HUES48 (cell line): ENCODE results near the gene POLE3.

ENCODE experiments used
- H3K27ac ChIP-seq: one replicate; pipeline ENCODE4 v1.7.0; 2013; ENCODE audit warnings: low read depth, low read length, inconsistent platforms
- H3K27me3 ChIP-seq: 2 replicates; pipeline ENCODE4 v1.6.1; 2013; ENCODE audit warnings: mild to moderate bottlenecking, low read length; ENCODE audit not compliant: control insufficient read depth, insufficient read depth
- H3K36me3 ChIP-seq: 2 replicates; pipeline ENCODE4 v1.6.1; 2013; ENCODE audit warnings: low read length; ENCODE audit not compliant: control insufficient read depth, insufficient read depth
- H3K4me1 ChIP-seq: 2 replicates; pipeline ENCODE4 v1.6.1; 2013; ENCODE audit warnings: mild to moderate bottlenecking, low read length; ENCODE audit not compliant: control insufficient read depth, insufficient read depth
- H3K4me3 ChIP-seq: 2 replicates; pipeline ENCODE4 v1.5.1; 2013; ENCODE audit warnings: mild to moderate bottlenecking, low read depth, low read length
- H3K9ac ChIP-seq: 2 replicates; pipeline ENCODE4 v1.6.1; 2013; ENCODE audit warnings: mild to moderate bottlenecking, low read depth, low read length, moderate library complexity
- H3K9me3 ChIP-seq: 2 replicates; pipeline ENCODE4 v1.6.1; 2013; ENCODE audit warnings: low read length; ENCODE audit not compliant: control insufficient read depth, insufficient read depth

Gene POLE3

GRCh38 chr9:113403646-113404045, 6.8 kb downstream of the POLE3 start:
- Histone ChIP-seq H3K27ac (no peak overlapping the region), H3K9ac (no peak overlapping the region), H3K4me3 (no peak overlapping the region), H3K9me3 (no peaks in the 10 kb centered on the region), H3K27me3 (no peaks in the 10 kb centered on the region), H3K36me3 (peaks cover 17% of the 10 kb centered on the region), H3K4me1 (peaks cover 4% of the 10 kb centered on the region; the same call in 1 of the 2 replicates)

DNA sequence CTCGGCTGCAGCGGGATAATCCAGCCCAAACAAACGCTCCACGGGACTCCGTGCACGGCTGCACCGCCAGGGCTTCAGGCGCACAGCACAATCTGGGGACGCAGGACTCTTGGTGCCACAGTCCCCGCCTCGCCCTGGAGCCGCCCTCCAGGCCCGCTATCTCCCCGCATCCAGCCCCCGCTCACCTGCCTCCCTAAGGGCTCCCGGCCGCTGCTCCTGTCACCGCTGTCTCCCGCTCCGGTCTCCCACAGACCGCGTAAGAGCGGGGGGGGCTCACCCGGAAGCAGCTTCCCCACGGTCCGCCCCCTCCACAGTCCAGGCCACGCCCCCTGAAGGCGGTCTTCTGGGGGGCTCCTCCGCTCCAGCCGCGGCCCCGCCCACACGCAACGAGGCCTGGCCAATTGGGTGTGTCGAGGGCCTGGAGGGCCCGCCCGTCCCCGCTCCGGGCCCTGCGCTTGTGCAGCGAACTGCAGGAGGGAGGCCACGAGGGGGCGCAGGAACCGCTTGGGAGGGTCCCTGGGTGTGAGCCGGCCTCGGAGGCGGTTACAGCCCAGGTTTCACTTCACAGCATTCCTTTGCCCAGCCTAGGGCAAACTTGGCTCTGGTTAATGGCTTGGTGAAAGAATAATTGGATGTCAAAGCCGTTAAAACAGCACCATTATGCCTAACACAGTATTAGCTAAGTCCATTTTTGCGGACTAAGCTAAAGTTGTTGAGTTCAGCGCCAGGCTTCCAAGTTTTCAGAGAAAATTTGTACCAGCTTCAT, 9.3 kb downstream of the POLE3 start, which contains the start of gene ALAD:
Gene ALAD (minus strand): TSS at position 258 of the 766 bp plus-strand sequence. CDS start 7,725 bp downstream, outside the sequence.
- Histone ChIP-seq H3K4me3 (peak within 1 kb of the TSS; percentile 97), H3K27ac (peak within 1 kb of the TSS; percentile 46), H3K36me3 (no peaks in the 10 kb centered on the region), H3K27me3 (no peaks in the 10 kb centered on the region), H3K4me1 (peaks cover 4% of the 10 kb centered on the region; the same call in 1 of the 2 replicates), H3K9me3 (no peaks in the 10 kb centered on the region), H3K9ac (no peak within 1 kb of the TSS; the same call in 1 of the 2 replicates)

DNA sequence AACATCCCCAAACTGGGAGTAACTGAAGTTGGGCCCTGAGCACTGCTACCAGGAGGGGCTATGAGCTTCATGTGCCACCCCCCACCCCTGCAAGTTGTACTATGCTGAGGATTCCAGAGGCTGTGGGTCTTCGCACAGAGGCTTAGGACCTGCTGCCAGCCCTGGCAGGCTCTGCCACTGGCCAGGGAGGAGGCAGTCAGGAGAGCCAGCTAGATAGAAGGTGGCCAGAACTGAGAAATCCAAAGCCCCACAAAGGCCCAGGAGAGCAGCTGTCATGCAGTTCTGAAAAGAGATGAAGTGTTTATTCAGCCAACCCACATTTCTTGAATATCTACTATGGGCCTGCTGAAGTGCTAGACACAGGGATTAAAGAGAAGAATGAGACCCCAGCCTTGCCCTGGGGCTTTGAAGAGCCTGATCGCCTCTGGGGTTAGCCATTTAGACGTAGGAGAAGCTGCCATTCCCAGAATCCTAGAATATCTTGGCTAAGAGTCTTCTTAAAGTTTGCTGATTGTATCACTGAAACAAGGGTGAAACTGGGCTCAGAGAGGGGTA, 10.8 kb downstream of the POLE3 start:
- Histone ChIP-seq H3K9me3 (no peaks in the 10 kb centered on the region), H3K36me3 (no peaks in the 10 kb centered on the region), H3K4me1 (peaks cover 4% of the 10 kb centered on the region; the same call in 1 of the 2 replicates), H3K27ac (no peak overlapping the region), H3K9ac (no peak overlapping the region), H3K27me3 (no peaks in the 10 kb centered on the region), H3K4me3 (no peak overlapping the region)

DNA sequence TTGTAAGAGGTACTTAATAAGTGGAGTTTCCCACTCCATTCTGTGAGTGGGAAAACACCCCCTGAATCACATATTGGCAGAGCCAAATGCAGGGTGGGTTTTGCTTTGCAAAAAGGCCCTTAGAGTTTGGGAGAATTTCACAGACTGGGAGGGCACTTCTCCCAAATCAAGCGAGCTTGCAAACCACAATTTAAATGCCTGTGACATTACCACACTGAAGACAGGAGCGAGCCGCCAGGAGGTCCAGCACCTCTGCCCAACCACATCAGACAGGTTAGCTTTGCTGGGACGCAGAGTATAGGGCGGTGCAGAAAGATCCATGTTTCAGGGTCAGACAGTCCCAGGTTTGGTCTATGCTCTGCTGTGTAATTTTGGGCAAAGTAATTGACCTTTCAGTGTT, 11.7 kb downstream of the POLE3 start:
- no peak overlapping the region for H3K9ac ChIP-seq
- H3K27ac ChIP-seq, result peak overlapping the region; percentile 57
- no peaks in the 10 kb centered on the region for H3K9me3 ChIP-seq
- peaks cover 4% of the 10 kb centered on the region; the same call in 1 of the 2 replicates for H3K4me1 ChIP-seq
- H3K4me3 ChIP-seq, result no peak overlapping the region
- H3K36me3 ChIP-seq, result no peaks in the 10 kb centered on the region
- no peaks in the 10 kb centered on the region for H3K27me3 ChIP-seq

- H3K4me1 ChIP-seq, result peaks cover 4% of the 10 kb centered on the region; the same call in 1 of the 2 replicates
- no peaks in the 10 kb centered on the region for H3K36me3 ChIP-seq
- H3K27me3 ChIP-seq, result no peaks in the 10 kb centered on the region
- no peak overlapping the region for H3K27ac ChIP-seq
- no peak overlapping the region for H3K4me3 ChIP-seq
- H3K9me3 ChIP-seq, result no peaks in the 10 kb centered on the region
- H3K9ac ChIP-seq, result no peak overlapping the region
Measured at GRCh38 chr9:113397203-113397631, 13.3 kb downstream of the POLE3 start.

DNA sequence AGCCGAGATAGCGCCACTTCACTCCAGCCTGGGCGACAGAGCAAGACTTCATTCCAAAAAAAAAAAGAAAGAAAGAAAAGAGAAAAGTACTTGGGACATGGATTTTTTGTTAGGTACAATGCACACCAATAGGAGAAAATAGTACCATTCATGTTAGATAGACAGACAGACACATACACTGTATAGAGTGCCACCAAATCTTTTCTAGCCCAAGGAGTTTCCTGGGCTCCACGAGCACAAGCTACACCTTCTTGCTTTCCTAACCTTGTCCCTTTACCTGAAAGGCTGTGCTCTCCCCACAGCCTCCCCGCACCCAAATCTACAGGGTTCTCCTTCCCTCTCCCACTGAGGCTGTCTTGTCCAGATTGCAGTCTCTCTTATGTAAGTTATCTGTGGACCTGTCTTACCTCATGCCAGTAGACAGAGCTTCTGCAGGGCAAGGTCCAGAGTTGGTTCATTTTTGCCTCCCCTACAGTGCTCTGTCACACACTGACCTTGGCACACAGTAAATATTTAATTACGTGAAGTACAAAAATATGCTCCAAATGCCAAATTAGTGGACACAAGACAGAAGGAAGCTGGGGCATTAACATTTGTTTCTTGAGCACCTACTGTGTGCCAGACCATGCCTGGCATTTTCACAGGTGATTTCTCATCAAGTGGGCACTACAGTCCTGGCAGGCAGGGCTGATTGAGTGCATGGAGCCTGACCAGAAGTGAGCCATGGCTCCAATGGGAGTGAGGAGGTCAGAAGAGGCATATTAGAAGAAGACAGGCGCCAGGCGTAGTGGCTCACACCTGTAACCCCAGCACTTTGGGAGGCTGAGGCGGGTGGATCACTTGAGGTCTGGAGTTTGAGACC, 15.2 kb downstream of the POLE3 start:
- Histone ChIP-seq H3K9ac (no peak overlapping the region), H3K9me3 (no peaks in the 10 kb centered on the region), H3K27me3 (no peaks in the 10 kb centered on the region), H3K36me3 (peaks cover 18% of the 10 kb centered on the region; the same call in 1 of the 2 replicates), H3K27ac (no peak overlapping the region), H3K4me1 (no peaks in the 10 kb centered on the region), H3K4me3 (no peak overlapping the region)

DNA sequence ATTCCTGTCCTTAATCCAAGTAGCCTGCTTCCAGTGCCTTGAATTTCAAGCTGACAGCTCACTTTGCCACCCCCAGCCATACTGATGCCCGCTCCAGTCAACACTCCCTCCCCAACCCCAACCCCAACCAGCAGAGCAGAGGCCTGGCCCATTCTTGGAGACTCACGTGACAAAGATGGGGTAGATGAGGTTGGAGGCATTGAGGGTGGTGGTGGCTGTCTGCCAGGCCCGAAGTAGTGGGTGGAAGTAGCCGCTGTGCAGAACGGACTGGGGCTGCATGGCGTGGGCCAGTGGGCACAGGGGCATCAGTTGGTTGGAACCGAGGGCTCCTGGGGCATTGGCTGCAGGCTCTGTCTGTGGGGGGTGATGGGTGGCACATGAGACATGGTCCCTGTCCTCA, 17.2 kb downstream of the POLE3 start:
- Histone ChIP-seq H3K9ac (no peak overlapping the region), H3K36me3 (peaks cover 34% of the 10 kb centered on the region), H3K4me1 (no peaks in the 10 kb centered on the region), H3K27ac (no peak overlapping the region), H3K4me3 (no peak overlapping the region), H3K9me3 (no peaks in the 10 kb centered on the region), H3K27me3 (no peaks in the 10 kb centered on the region)

DNA sequence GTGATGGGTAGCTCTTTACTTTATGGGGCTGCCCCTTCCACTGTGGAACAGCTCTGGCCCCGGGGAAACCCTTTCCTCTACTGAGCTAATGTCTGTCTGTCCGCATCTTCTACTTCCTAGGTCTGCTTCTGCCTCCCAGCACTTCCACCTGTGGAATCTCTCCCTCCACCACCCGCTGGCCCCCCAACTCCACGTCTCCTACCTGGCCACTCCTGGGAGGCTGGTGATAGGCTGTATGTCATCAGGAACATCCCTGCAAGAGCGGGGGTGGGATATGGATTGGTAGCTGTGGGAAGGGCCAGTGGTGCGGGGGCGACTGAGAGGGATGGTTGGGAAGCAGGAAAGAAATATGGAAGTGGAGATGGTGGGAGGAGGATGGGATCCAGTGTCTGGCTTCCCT, 18.6 kb downstream of the POLE3 start:
- no peaks in the 10 kb centered on the region for H3K27me3 ChIP-seq
- no peaks in the 10 kb centered on the region for H3K4me1 ChIP-seq
- no peaks in the 10 kb centered on the region for H3K9me3 ChIP-seq
- H3K4me3 ChIP-seq, result no peak overlapping the region
- H3K36me3 ChIP-seq, result peaks cover 37% of the 10 kb centered on the region
- no peak overlapping the region for H3K9ac ChIP-seq
- H3K27ac ChIP-seq, result no peak overlapping the region

DNA sequence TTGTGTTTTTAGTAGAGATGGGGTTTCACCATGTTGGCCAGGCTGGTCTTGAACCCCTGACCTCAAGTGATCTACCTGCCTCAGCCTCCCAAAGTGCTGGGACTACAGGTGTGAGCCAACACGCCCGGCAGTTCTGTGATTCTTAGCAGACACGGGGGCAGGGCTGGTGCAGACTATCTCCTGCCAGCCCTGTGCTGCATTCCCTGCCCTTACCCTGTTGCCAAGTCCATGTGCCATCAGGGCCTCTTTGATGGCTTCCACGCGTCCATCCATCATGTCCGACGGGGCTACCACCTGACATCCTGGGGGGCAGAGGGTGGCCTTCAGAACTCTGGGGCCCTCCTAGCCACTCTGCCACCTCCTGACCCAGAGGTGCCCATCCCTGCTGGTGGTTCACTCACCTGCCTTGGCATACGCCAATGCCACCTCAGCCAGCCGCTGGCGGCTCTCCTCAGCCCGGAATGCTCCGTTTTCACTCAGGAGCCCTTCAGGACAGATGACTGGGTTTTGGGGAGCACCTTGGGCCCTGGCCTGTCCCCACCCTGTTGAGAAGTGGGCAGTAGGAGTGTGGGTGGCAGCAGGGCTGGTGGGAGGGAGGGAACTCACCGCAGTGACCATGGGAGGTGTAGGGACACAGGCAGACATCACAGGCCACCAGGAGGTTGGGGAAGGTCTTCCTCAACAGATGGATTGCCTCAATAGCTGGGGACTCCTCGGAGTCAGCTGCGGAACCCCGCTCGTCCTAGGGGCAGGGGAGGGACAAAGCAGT, 20.1 kb downstream of the POLE3 start:
- no peaks in the 10 kb centered on the region for H3K4me1 ChIP-seq
- no peaks in the 10 kb centered on the region for H3K9me3 ChIP-seq
- H3K4me3 ChIP-seq, result no peak overlapping the region
- peaks cover 37% of the 10 kb centered on the region for H3K36me3 ChIP-seq
- no peaks in the 10 kb centered on the region for H3K27me3 ChIP-seq
- no peak overlapping the region for H3K9ac ChIP-seq
- H3K27ac ChIP-seq, result no peak overlapping the region

DNA sequence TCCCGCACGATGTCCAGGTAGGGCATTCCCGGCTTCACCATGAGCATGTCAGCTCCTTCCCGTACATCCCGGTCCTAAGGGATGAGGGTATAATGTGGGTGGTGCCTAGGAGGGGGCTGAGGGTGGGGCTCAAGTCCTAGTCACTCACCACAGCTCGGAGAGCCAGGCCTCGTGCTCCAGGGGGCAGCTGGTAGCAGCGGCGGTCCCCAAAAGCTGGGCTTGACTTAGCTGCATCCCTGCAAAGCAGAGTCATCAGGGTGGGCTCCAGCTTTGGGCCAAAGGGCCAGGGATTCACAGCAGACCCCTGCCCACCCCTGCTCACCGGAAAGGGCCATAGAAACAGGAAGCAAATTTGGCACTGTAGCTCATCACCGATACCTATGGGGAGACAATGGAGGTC, 21.0 kb downstream of the POLE3 start:
- Histone ChIP-seq H3K4me1 (no peaks in the 10 kb centered on the region), H3K4me3 (no peak overlapping the region), H3K27me3 (no peaks in the 10 kb centered on the region), H3K36me3 (peaks cover 37% of the 10 kb centered on the region), H3K9me3 (no peaks in the 10 kb centered on the region), H3K27ac (no peak overlapping the region), H3K9ac (no peak overlapping the region)
